ENCODE data around the gene ZNF280B.
"Not testable (repeated sequence)": the region's sequence is repeated elsewhere in the genome, so short reads cannot be mapped to it uniquely, and the experiment has no call there.

Gene ZNF280B

GRCh38 chr22:22507743-22508273 lies 734 bp downstream of the ZNF280B start:
- no peak for DNase-seq (ENCODE audit: low spot score)

- no peak for DNase-seq (ENCODE audit: low spot score)
Measured at GRCh38 chr22:22506736-22507135, 1.8 kb downstream of the ZNF280B start.

GRCh38 chr22:22498267-22498666 lies 10.3 kb downstream of the ZNF280B start:
- DNase-seq (ENCODE audit: low spot score) = no peak

GRCh38 chr22:22491589-22491988 lies 17.0 kb downstream of the ZNF280B start:
- not testable (repeated sequence) for DNase-seq (ENCODE audit: low spot score)

- DNase-seq (ENCODE audit: low spot score) = no peak
Measured at GRCh38 chr22:22488736-22489135, 19.8 kb downstream of the ZNF280B start.

GRCh38 chr22:22487869-22488597 lies 20.5 kb downstream of the ZNF280B start:
- DNase-seq (ENCODE audit: low spot score) = no peak

- DNase-seq (ENCODE audit: low spot score) = no peak
Measured at GRCh38 chr22:22487059-22487458, 21.5 kb downstream of the ZNF280B start.

- no peak for DNase-seq (ENCODE audit: low spot score)
Measured at GRCh38 chr22:22486132-22486899, 22.2 kb downstream of the ZNF280B start.

GRCh38 chr22:22485524-22485923 lies 23.0 kb downstream of the ZNF280B start:
- DNase-seq (ENCODE audit: low spot score) = no peak

GRCh38 chr22:22484023-22484422 lies 24.5 kb downstream of the ZNF280B start:
- no peak for DNase-seq (ENCODE audit: low spot score)

GRCh38 chr22:22480940-22481339 lies 27.6 kb downstream of the ZNF280B start:
- no peak for DNase-seq (ENCODE audit: low spot score)

GRCh38 chr22:22479999-22480532 lies 28.5 kb downstream of the ZNF280B start:
- DNase-seq (ENCODE audit: low spot score) = no peak

- no peak for DNase-seq (ENCODE audit: low spot score)
Measured at GRCh38 chr22:22479116-22479515, 29.4 kb downstream of the ZNF280B start.

GRCh38 chr22:22478470-22478869 lies 30.1 kb downstream of the ZNF280B start:
- no peak for DNase-seq (ENCODE audit: low spot score)

GRCh38 chr22:22474733-22475132 lies 33.8 kb downstream of the ZNF280B start:
- DNase-seq (ENCODE audit: low spot score) = no peak

- DNase-seq (ENCODE audit: low spot score) = not testable (repeated sequence)
Measured at GRCh38 chr22:22471104-22471503, 37.4 kb downstream of the ZNF280B start.

- DNase-seq (ENCODE audit: low spot score) = no peak
Measured at GRCh38 chr22:22469527-22469926, 39.0 kb downstream of the ZNF280B start.

- not testable (repeated sequence) for DNase-seq (ENCODE audit: low spot score)
Measured at GRCh38 chr22:22468794-22469469, 39.6 kb downstream of the ZNF280B start.

- no peak for DNase-seq (ENCODE audit: low spot score)
Measured at GRCh38 chr22:22467112-22467511, 41.4 kb downstream of the ZNF280B start.

GRCh38 chr22:22465782-22466181 lies 42.8 kb downstream of the ZNF280B start:
- DNase-seq (ENCODE audit: low spot score) = no peak

GRCh38 chr22:22465094-22465602 lies 43.4 kb downstream of the ZNF280B start:
- no peak for DNase-seq (ENCODE audit: low spot score)

- no peak for DNase-seq (ENCODE audit: low spot score)
Measured at GRCh38 chr22:22464541-22465054, 43.9 kb downstream of the ZNF280B start.

Data from CD4-positive, alpha-beta T cell treated with Interleukin-15 for 4 hours (primary cell).